CD4-positive, alpha-beta T cell treated with Interleukin-6 for 4 hours (primary cell): ENCODE data around the gene DCP1B.

Source experiments
- DNase-seq: peaks from one replicate; pipeline ENCODE4 v3.0.0-alpha.2; 2020; ENCODE audit warnings: mixed read lengths

DCP1B gene

GRCh38 chr12:2017546-2018337 lies 13.5 kb upstream of the DCP1B start:
- DNase-seq: no peak

GRCh38 chr12:2016862-2017545 lies 12.7 kb upstream of the DCP1B start:
- no peak for DNase-seq

GRCh38 chr12:2014231-2014630 lies 10.0 kb upstream of the DCP1B start:
- no peak for DNase-seq

DNA sequence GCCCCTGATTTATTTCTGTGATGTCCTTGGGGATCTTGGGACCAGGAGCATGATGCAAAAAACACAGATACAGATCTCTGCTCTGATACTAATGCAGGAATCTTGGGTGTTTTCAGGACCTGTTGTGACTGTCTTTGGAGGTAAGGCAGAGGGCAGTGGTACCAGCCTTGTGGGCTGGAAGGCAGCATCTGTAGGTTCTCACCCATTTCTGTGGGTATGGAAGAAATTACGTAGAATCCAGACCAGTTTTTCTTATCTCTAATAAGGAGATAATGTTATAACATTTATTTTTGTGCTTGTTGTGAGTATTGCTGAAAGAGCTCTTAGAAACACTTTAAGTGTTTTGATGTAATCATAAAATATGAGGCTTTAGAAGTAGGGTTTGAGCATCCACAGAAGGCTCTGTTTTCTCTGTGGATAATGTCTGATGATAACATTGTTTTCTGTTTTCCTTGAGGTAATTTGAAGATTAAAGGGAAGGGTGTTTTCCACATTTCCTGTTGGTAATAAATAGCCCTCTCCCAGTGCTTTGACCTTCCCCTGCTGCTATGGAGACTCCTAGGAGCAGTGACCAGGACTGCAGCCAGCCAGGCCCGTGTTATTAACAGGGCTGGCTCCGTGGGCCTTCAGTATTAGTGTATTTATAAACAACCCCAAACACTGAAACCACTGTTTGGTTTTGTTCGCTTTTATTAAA lies 9.4 kb upstream of the DCP1B start:
- no peak for DNase-seq

- no peak for DNase-seq
These were observed 8.8 kb upstream of the DCP1B start for GRCh38 chr12:2013086-2013485.

DNA sequence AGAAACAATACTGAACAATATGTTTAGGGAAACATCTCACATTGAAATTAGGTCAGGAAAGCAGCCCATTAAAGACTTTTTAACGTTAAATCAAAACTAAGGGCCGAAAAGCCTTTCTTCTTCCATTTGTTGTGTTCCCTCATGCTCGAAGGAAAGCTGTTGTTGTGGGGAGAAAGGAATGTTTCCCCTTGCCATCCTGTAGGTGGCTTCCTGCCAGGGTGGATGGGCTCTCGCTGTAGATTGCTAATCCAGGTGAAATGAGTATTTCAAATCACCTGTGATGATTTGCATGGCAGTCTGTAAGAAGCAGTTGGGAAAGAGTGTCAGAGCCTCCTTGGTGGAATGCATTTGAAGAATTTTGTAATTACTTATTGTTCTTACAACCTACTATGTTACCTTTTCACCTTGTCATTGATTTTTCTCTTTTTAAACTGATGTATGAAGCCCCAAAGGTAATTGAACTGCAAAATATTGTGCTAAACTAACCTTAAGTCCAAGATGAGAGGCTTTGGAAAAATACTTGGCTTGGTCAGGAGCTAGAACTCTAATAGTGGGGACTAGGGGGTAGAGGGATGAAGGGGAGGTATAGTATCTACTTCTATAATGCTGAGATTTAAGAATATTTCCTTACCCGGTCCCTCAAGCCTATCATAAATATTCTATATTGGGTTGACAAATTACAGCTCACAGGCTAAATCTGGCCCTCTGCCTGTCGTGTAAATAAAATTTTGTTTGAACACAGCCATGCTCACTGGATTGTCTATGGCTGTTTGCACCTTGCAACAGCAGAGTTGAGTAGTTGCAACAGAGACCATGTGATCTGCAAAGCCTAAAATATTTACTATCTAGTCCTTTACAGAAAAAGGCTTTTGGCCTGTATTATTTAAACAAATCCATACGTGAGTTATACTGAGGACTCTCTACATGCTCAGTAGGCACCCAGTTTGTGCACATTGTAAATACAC lies 7.7 kb upstream of the DCP1B start:
- DNase-seq: no peak

GRCh38 chr12:2009623-2010022 lies 5.4 kb upstream of the DCP1B start:
- DNase-seq: no peak

- no peak for DNase-seq
These were observed 4.4 kb upstream of the DCP1B start for GRCh38 chr12:2008677-2009076.

DNA sequence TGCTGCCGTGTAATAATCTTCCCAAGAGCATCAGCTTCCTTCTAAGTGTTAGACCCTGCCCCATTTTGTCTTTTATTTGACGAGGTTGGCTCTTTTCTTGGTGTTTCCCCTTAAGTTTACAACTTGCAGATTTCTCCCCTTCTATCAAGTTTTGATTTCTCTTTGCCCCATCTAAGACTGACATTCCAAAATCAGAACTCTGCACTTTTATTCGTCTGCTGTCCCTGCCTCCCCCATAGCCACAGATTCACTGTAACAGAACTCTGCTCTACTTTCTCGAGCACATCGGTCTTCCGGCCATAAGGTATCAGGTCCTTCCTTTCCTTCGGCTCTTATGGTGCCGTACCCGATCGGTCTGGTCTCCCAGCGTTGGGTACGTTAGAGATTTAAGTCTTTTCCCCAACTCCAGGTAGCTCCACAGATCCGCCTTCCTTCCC lies 563 bp downstream of the DCP1B start:
- no peak for DNase-seq

DNA sequence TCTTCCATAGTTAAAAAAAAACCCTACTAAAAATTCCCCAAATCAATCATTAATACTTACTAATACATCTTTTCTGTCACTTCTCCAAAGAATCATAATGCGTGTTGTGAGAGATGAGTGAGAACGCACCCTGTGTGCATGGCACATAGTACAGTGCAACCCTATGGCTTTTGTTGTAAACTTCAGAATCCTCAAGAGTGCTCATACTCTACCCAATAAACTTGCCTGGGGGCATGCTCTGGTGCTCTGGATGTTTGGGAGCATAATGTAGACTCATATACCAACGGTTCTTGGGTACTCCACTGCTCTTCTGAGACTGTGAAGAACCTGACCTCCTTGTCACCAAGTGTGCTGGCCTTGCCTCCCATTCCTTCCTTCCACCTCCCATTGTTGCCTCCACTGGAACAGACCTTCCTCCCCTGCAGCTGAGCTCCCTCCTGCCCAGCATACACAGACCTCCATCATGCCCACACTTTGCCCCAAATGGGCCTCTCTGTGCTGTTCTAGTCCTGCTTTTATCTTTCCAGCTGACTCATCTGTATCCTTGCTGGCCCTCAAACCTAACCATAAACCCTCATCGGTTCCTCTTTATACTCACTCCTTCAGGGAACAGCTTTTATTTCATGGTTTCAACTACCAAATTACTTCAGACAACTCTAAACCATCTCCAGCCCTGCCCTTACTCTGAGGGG lies 8.9 kb downstream of the DCP1B start:
- DNase-seq: no peak

GRCh38 chr12:1994429-1995143 lies 9.7 kb downstream of the DCP1B start:
- DNase-seq: no peak

DNA sequence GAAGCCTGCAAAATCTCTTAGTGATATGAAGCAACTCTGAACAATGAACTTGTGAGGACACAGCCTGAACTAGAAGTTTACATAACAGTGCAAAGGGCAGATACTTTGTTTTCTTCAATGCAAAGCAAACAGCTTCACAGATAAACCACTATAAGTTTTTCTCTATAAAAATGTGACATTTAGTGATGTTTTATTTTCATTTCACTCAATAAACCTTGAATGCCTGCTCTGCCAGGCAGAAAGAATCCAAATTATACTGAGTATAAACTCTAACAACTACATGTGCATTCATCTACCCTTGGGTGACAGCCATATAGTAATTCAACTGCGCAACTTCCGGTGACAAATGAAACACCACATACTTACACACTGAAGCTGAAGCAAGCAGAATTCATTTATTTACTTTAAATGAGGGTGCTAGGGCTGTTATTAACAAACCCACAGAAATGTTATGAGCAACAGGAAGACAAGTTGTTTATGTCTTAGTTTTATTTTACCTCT lies 10.3 kb downstream of the DCP1B start:
- peak; percentile 28 for DNase-seq

GRCh38 chr12:1993341-1993740 lies 10.9 kb downstream of the DCP1B start:
- DNase-seq: peak; percentile 13

GRCh38 chr12:1992732-1993131 lies 11.5 kb downstream of the DCP1B start:
- no peak for DNase-seq

DNA sequence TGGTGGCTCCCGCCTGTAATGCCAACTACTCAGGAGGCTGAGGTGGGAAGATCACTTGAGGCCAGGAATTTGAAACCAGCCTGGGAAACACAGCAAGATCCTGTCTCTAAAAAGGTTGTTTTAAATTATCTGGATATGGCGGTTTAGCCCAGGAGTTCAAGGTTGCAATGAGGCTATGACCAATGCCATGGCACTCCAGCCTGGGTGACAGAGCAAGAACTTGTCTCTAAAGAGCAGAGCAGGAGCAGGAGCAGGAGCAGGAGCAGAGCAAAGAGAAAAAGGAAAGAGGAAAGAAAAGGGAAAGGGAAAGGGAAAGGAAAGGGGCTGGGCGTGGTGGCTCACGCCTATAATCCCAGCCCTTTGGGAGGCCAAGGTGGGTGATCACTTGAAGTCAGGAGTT lies 15.1 kb downstream of the DCP1B start:
- DNase-seq: no peak

DNA sequence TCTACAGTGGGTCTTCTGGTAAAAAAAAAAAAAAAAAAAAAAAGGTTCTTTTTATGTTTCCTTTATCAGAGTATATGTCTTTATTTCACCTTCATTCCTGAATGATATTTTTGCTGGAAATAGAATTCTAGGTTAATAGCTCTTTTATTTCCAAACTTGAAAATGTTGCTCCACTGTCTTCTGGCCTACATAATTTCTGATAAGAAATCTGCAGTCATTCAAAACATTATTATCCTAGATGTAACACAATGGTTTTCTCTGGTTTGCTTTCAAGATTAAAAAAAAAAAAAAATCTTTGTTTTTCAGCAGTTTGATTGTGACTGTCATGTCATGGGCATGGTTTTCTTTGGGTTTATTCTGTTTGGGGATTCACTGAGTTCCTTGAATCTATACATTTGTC lies 19.5 kb downstream of the DCP1B start:
- DNase-seq: no peak

- DNase-seq: no peak
These were observed 24.0 kb downstream of the DCP1B start for GRCh38 chr12:1980282-1980681.

DNA sequence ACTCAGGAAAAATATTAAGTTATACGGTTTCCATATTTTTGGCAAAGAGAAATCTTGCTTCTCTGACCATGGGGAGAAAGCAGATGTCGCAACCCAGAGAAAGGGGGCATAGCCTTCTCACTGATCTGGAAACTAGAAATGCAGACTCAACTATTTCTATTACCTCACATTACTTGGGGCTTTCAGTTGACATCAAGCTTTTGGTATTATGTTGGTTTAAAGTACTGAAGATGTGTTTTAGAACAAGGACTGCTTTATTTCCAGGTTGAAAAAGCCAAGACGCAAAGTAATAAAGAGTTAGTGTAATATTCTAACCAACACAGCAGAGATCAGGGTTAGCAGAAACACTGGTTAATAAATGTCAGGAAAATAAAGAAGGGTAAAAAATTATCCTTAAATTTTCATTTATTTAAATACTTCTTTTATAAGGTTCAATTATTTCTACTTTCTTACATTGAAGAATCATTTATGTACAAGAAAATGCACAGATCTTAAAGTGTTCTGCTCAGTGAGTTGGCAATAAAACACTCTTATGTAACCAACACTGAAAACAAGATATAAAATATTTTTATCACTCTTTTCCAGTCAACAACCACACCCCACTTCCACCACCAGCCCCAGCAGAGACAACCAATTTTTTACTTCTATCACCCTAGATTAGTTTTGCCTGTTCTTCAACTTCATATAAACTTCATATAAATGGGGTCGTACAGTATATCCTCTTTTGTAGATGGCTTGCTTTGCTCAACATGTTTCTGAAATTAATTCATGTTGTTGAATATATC lies 26.0 kb downstream of the DCP1B start:
- DNase-seq: no peak

- no peak for DNase-seq
These were observed 26.7 kb downstream of the DCP1B start for GRCh38 chr12:1977588-1977987.

- no peak for DNase-seq
These were observed 27.1 kb downstream of the DCP1B start for GRCh38 chr12:1977109-1977508.
